Activated CD4-positive, alpha-beta T cell treated with anti-CD3 and anti-CD28 coated beads, Interleukin-2, amount 50 U/mL, for 24 hours (primary cell): ENCODE results near the gene KLF17.

Experiments used
- DNase-seq, 2 donors: peaks; one replicate each; pipeline ENCODE4 v3.0.0-alpha.2; 2020; ENCODE audit warnings: low read depth in 1 of 2, low spot score in 1 of 2

Gene KLF17

GRCh38 chr1:44118682-44119081 lies at the start of gene KLF17:
TSS of gene KLF17 (plus strand) at chr1:44118821. CDS start at chr1:44118908, 87 bp downstream.
- DNase-seq, result no peak

- DNase-seq, result no peak
Observed at GRCh38 chr1:44071461-44071860, 47.2 kb upstream of the KLF17 start.

- no peak for DNase-seq
Observed at GRCh38 chr1:44072204-44072603, 46.4 kb upstream of the KLF17 start.

GRCh38 chr1:44072821-44073220 lies 45.8 kb upstream of the KLF17 start:
- DNase-seq, result no peak

GRCh38 chr1:44073528-44073927 lies 45.1 kb upstream of the KLF17 start:
- DNase-seq, result no peak

GRCh38 chr1:44074415-44074814 lies 44.2 kb upstream of the KLF17 start:
- no peak for DNase-seq

- DNase-seq, result no peak
Observed at GRCh38 chr1:44076066-44076465, 42.6 kb upstream of the KLF17 start.

GRCh38 chr1:44077421-44077820 lies 41.2 kb upstream of the KLF17 start:
- DNase-seq, result no peak

GRCh38 chr1:44078104-44078503 lies 40.5 kb upstream of the KLF17 start:
- no peak for DNase-seq

- DNase-seq, result no peak
Observed at GRCh38 chr1:44079566-44079965, 39.1 kb upstream of the KLF17 start.

GRCh38 chr1:44084998-44085675 lies 33.5 kb upstream of the KLF17 start:
- DNase-seq, result no peak

GRCh38 chr1:44086692-44087474 lies 31.7 kb upstream of the KLF17 start:
- no peak for DNase-seq

- no peak for DNase-seq
Observed at GRCh38 chr1:44089371-44090048, 29.1 kb upstream of the KLF17 start.

GRCh38 chr1:44090429-44091252 lies 28.0 kb upstream of the KLF17 start:
- DNase-seq, result no peak

- no peak for DNase-seq
Observed at GRCh38 chr1:44094047-44094446, 24.6 kb upstream of the KLF17 start.

GRCh38 chr1:44100183-44100868 lies 18.3 kb upstream of the KLF17 start:
- DNase-seq, result no peak

- no peak for DNase-seq
Observed at GRCh38 chr1:44101328-44101727, 17.3 kb upstream of the KLF17 start.

GRCh38 chr1:44103270-44104131 lies 15.1 kb upstream of the KLF17 start:
- DNase-seq, result no peak

- no peak for DNase-seq
Observed at GRCh38 chr1:44105810-44106209, 12.8 kb upstream of the KLF17 start.

- no peak for DNase-seq
Observed at GRCh38 chr1:44108241-44108640, 10.4 kb upstream of the KLF17 start.
